H1 (cell line): Measurements from ENCODE around the gene ZNF408. TPM values are rescaled to one million over a fixed set of nuclear protein-coding genes. Genes with fewer than 3 reads are reported as not detected.

Source experiments
- CTCF ChIA-PET: fragments of 300-600 bp; sonication (Branson Sonifier 250); formaldehyde crosslinking; loops from one replicate; lab custom pipeline; 2021; ENCODE audit not compliant: partially characterized antibody; lab: Charles Lee
- POLR2A ChIA-PET: fragments of 300-600 bp; sonication (Branson Sonifier 250); formaldehyde crosslinking; loops from one replicate; lab custom pipeline; 2021; ENCODE audit warnings: inconsistent platforms; ENCODE audit not compliant: partially characterized antibody; lab: Charles Lee
- DNase-seq, 2 experiments: peaks; one replicate each; pipeline versions ENCODE4 v3.0.0 to v3.0.0-alpha.2; 2010 to 2022; ENCODE audit warnings: low spot score in 2 of 2, low read depth in 1 of 2, mixed read lengths in 1 of 2
- FAIRE-seq: peaks from 2 replicates; lab custom pipeline; 2011; peaks lifted over from hg19 to GRCh38; lab: Jason Lieb, UNC
- H2AFZ ChIP-seq: 2 replicates; pipeline ENCODE4 v1.8.1; 2012; ENCODE audit warnings: low read length, inconsistent platforms
- H2AK5ac ChIP-seq: 2 replicates; pipeline ENCODE4 v1.6.1; 2013; ENCODE audit warnings: low read depth, low read length
- H2BK120ac ChIP-seq: replicated peaks from 2 replicates; pipeline ENCODE3; 2013; ENCODE audit warnings: low read depth, low read length, inconsistent platforms
- H2BK12ac ChIP-seq: 2 replicates; pipeline ENCODE4 v1.6.1; 2013; ENCODE audit warnings: low read depth, low read length
- H2BK15ac ChIP-seq: 2 replicates; pipeline ENCODE4 v1.6.1; 2013; ENCODE audit warnings: low read length
- H2BK20ac ChIP-seq: 2 replicates; pipeline ENCODE4 v1.6.1; 2013; ENCODE audit warnings: low read length
- H2BK5ac ChIP-seq: 2 replicates; pipeline ENCODE4 v1.6.1; 2013; ENCODE audit warnings: low read depth, low read length
- H3K14ac ChIP-seq: 2 replicates; pipeline ENCODE4 v1.6.1; 2013; ENCODE audit warnings: inconsistent platforms; ENCODE audit not compliant: insufficient read length
- H3K18ac ChIP-seq: 2 replicates; pipeline ENCODE4 v1.6.1; 2013; ENCODE audit warnings: low read length; ENCODE audit errors: extremely low read depth
- H3K23ac ChIP-seq: 2 replicates; pipeline ENCODE4 v1.6.1; 2013; ENCODE audit warnings: inconsistent platforms; ENCODE audit not compliant: insufficient read length
- H3K23me2 ChIP-seq: 2 replicates; pipeline ENCODE4 v1.6.1; 2013; ENCODE audit warnings: low read depth, low read length
- H3K27ac ChIP-seq: 2 replicates; pipeline ENCODE4 v1.6.1; 2011; ENCODE audit warnings: low read depth, low read length, inconsistent platforms
- H3K27me3 ChIP-seq, 4 experiments: replicated peaks in 1 of 4; 1 replicate in 1 of 4; 2 replicates in 3 of 4; pipeline versions ENCODE4 v1.6.1 to v1.8.1; 2011 to 2013; ENCODE audit warnings: low read length in 3 of 4, mild to moderate bottlenecking in 3 of 4, inconsistent platforms in 2 of 4, mixed read lengths in 2 of 4, moderate library complexity in 1 of 4; ENCODE audit not compliant: control insufficient read depth in 3 of 4, insufficient read depth in 3 of 4; ENCODE audit errors: extremely low read depth in 1 of 4
- H3K36me3 ChIP-seq, 4 experiments: 2 replicates each; pipeline versions ENCODE4 v1.6.1 to v1.8.1; 2011 to 2013; ENCODE audit warnings: mild to moderate bottlenecking in 4 of 4, low read length in 3 of 4, moderate library complexity in 2 of 4, control low read depth in 1 of 4, inconsistent platforms in 1 of 4; ENCODE audit not compliant: insufficient read depth in 4 of 4, control insufficient read depth in 2 of 4
- H3K4ac ChIP-seq: replicated peaks from 2 replicates; pipeline ENCODE3; 2013; ENCODE audit warnings: low read length, low read depth, mixed read lengths, inconsistent platforms; ENCODE audit not compliant: insufficient read length
- H3K4me1 ChIP-seq, 4 experiments: replicated peaks in 1 of 4; 1 replicate in 1 of 4; 2 replicates in 3 of 4; pipeline versions ENCODE4 v1.6.1 to v1.8.1; 2011 to 2013; ENCODE audit warnings: low read length in 3 of 4, inconsistent platforms in 2 of 4, mixed read lengths in 1 of 4; ENCODE audit not compliant: insufficient read depth in 4 of 4, control insufficient read depth in 3 of 4
- H3K4me2 ChIP-seq, 2 experiments: 2 replicates each; pipeline versions ENCODE4 v1.6.1 to v1.8.1; 2011 to 2013; ENCODE audit warnings: low read depth in 2 of 2, low read length in 2 of 2, control low read depth in 1 of 2, inconsistent platforms in 1 of 2, mild to moderate bottlenecking in 1 of 2; ENCODE audit not compliant: insufficient read depth in 1 of 2
- H3K4me3 ChIP-seq, 4 experiments: fragments of 200-600, 300-600 bp in 1 of 4; sonication (generic), shearing (Covaris generic), sonication (Bioruptor Twin) in 1 of 4; 2 replicates each; pipeline versions ENCODE4 v1.5.1 to v1.8.1; 2011 to 2016; ENCODE audit warnings: low read length in 4 of 4, low read depth in 3 of 4, control low read depth in 2 of 4, inconsistent platforms in 2 of 4, mild to moderate bottlenecking in 2 of 4, mixed read lengths in 1 of 4, moderate library complexity in 1 of 4; ENCODE audit not compliant: insufficient read depth in 2 of 4; ENCODE audit errors: extremely low read depth in 1 of 4
- H3K56ac ChIP-seq: replicated peaks from 2 replicates; pipeline ENCODE3; 2013; ENCODE audit warnings: low read depth, mild to moderate bottlenecking, mixed read lengths, low read length, inconsistent platforms; ENCODE audit not compliant: insufficient read length
- H3K79me1 ChIP-seq: 2 replicates; pipeline ENCODE4 v1.6.1; 2013; ENCODE audit warnings: low read depth, low read length, control low read depth
- H3K79me2 ChIP-seq, 2 experiments: 2 replicates each; pipeline versions ENCODE4 v1.6.1 to v1.8.1; 2012 to 2013; ENCODE audit warnings: low read length in 2 of 2, mild to moderate bottlenecking in 2 of 2, inconsistent platforms in 1 of 2; ENCODE audit not compliant: insufficient read depth in 2 of 2, control insufficient read depth in 1 of 2
- H3K9ac ChIP-seq, 4 experiments: replicated peaks in 1 of 4; 1 replicate in 1 of 4; 2 replicates in 3 of 4; pipeline versions ENCODE4 v1.6.1 to v1.8.1; 2011 to 2013; ENCODE audit warnings: low read depth in 3 of 4, low read length in 3 of 4, control low read depth in 2 of 4, mild to moderate bottlenecking in 2 of 4, moderate library complexity in 2 of 4, inconsistent platforms in 1 of 4; ENCODE audit errors: extremely low read depth in 1 of 4
- H3K9me3 ChIP-seq, 2 experiments: 2 replicates each; pipeline versions ENCODE4 v1.6.1 to v1.8.1; 2012 to 2013; ENCODE audit warnings: mild to moderate bottlenecking in 2 of 2, moderate library complexity in 2 of 2, control low read depth in 1 of 2, inconsistent platforms in 1 of 2, low read depth in 1 of 2, low read length in 1 of 2, mixed read lengths in 1 of 2; ENCODE audit not compliant: insufficient read depth in 2 of 2
- H4K20me1 ChIP-seq, 2 experiments: replicated peaks in 1 of 2; 2 replicates each; pipeline versions ENCODE3 to v1.8.1; 2011 to 2013; ENCODE audit warnings: inconsistent platforms in 2 of 2, low read length in 2 of 2, mild to moderate bottlenecking in 1 of 2; ENCODE audit not compliant: insufficient read depth in 2 of 2, control insufficient read depth in 1 of 2
- H4K5ac ChIP-seq: 2 replicates; pipeline ENCODE4 v1.6.1; 2013; ENCODE audit warnings: low read length, low read depth, mixed read lengths, inconsistent platforms; ENCODE audit not compliant: insufficient read length
- H4K8ac ChIP-seq: 2 replicates; pipeline ENCODE4 v1.8.0; 2013; ENCODE audit warnings: mild to moderate bottlenecking, moderate library complexity, low read length, inconsistent platforms; ENCODE audit not compliant: insufficient read depth; ENCODE audit errors: extremely low read depth
- H4K91ac ChIP-seq: replicated peaks from 2 replicates; pipeline ENCODE3; 2013; ENCODE audit warnings: low read length, mixed read lengths, inconsistent platforms; ENCODE audit not compliant: insufficient read length
- CTBP2 ChIP-seq: IDR thresholded peaks from 2 replicates; pipeline ENCODE4 v1.7.0; 2011; ENCODE audit warnings: borderline replicate concordance, mild to moderate bottlenecking, moderate library complexity, mixed read lengths, low read length; ENCODE audit not compliant: insufficient read depth, insufficient read length
- EZH2 ChIP-seq: fragments of 200-600 bp; sonication (generic); IDR thresholded peaks from 2 replicates; pipeline ENCODE4 v1.7.1; 2012; ENCODE audit warnings: low read depth, mild to moderate bottlenecking, moderate library complexity, low read length, inconsistent platforms; ENCODE audit not compliant: severe bottlenecking
- NRF1 ChIP-seq: IDR thresholded peaks from 2 replicates; pipeline ENCODE4 v1.6.1; 2011; ENCODE audit warnings: mild to moderate bottlenecking, low read depth, low read length, improper control_type of control experiment
- POU5F1 ChIP-seq: IDR thresholded peaks from 2 replicates; pipeline ENCODE4 v1.6.1; 2011; ENCODE audit warnings: low read depth, mild to moderate bottlenecking, low read length, moderate library complexity
- SUZ12 ChIP-seq: fragments of 200-600 bp; sonication (generic); IDR thresholded peaks from 2 replicates; pipeline ENCODE4 v1.6.1; 2012; ENCODE audit warnings: mild to moderate bottlenecking, inconsistent platforms, low read length, moderate library complexity, mixed read lengths
- WGBS, 2 experiments: shearing (Covaris generic) in 1 of 2; methylation state at CpG; one replicate each; pipeline versions ENCODE4 v1.1.6 to v1.1.7; 2013 to 2015; ENCODE audit warnings: low lambda C conversion rate in 2 of 2, mixed read lengths in 2 of 2, inconsistent platforms in 1 of 2, low coverage in 1 of 2, missing lambda C conversion rate in 1 of 2; ENCODE audit not compliant: insufficient replicate concordance in 2 of 2, insufficient coverage in 1 of 2, insufficient read length in 1 of 2; ENCODE audit errors: extremely low coverage in 1 of 2, missing lambda C conversion rate in 1 of 2; 5-methylcytosine and 5-hydroxymethylcytosine counted together
- polyA plus RNA-seq, 7 experiments: library from polyadenylated mRNA; depleted of rRNA in 3 of 7; stranded (reverse) in 5 of 7; unstranded in 2 of 7; fragments of >200 nt in 5 of 7; fragments of 200-250 nt in 2 of 7; gene quantifications; 1 replicate in 5 of 7; 2 replicates in 1 of 7; 4 replicates in 1 of 7; pipeline versions ENCODE4 v1.2.1 to v1.2.3, GENCODE V29; 2011 to 2013; ENCODE audit warnings: missing spikeins in 2 of 7, mixed read lengths in 2 of 7
- total RNA-seq: library from RNA; stranded (reverse); fragmentation: NEBNext Ultra II Directional; extraction: Animal tissue kit (Norgen Biotek cat#: 25700); gene quantifications from 2 replicates; pipeline ENCODE4 v1.2.1, GENCODE V29; 2021

ZNF408 gene
- total and polyA plus RNA-seq, 2 of the 8 experiments (the other 6 are each of a cell fraction or from before 2014, with no cell fraction given): 10.7 to 11.0 TPM

DNA sequence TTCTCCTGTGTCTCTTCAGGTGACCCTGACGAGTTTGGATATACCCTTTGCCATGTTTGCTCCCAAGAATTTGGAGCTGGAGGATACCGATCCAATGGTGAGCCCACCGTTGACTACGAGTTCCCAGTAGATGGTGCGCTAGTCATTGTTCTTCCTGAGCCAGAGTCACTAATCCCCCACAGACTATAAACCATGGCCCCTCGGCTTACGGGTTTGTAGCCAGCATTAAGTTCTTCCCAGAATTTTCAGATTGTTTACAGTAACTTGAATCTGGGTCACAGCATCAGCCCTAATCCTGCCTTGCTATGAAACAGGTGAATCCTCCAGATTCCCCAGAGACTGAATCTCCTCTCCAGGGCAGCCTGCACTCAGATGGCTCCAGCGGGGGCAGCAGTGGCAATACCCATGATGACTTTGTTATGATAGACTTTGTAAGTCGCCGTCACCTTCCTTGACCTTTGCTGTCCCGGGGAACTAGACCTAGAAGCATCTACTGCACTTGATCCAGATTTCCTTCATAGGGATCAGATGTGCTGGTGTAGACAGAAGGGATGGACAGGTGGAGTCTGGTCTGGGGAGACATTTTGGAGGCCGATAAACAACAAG lies 32.2 kb upstream of the ZNF408 start:
- Histone ChIP-seq H2BK15ac (no peak overlapping the region), H3K9me3 (no peaks in the 10 kb centered on the region), H2BK12ac (no peak overlapping the region), H3K4ac (no peak overlapping the region), H2BK120ac (no peak overlapping the region), H4K8ac (no peak overlapping the region), H3K23ac (no peak overlapping the region), H3K56ac (no peak overlapping the region), H3K14ac (no peak overlapping the region), H4K20me1 (peaks cover 2 to 3% of the 10 kb centered on the region in 2 experiments), H2AFZ (no peak overlapping the region), H3K27ac (no peak overlapping the region), H3K18ac (no peak overlapping the region), H4K91ac (no peak overlapping the region), H3K79me1 (no peaks in the 10 kb centered on the region), H2BK5ac (no peak overlapping the region), H3K4me2 (no peak overlapping the region), H3K4me3 (no peak overlapping the region), H3K4me1 (0 out of 7 replicates have a peak, but pooled peaks cover 0 to under 1% (median 0%) of the 10 kb centered on the region in 4 experiments), H4K5ac (no peak overlapping the region), H3K27me3 (no peaks in the 10 kb centered on the region), H3K79me2 (no peaks in the 10 kb centered on the region), H3K23me2 (no peaks in the 10 kb centered on the region), H3K9ac (no peak overlapping the region), H3K36me3 (peaks cover 18 to 55% (median 53%) of the 10 kb centered on the region in 4 experiments), H2AK5ac (no peak overlapping the region), H2BK20ac (no peak overlapping the region)
- DNase-seq (no peak), FAIRE-seq (no peak)
- 88% methylated on average over 12 of the region's 12 CpGs; no CpG with 5 or more reads in 1 of the 2 experiments for WGBS, 2 experiments
- ChIA-PET CTCF (interaction anchor here (0.6 to 2.8 kb wide), 7 partner anchors 9 to 121 kb away, joined by 3 to 36 read pairs (median 3); no protein-coding TSS in a partner anchor), POLR2A (no interaction called here)
- no peak for TF ChIP-seq NRF1
- TF ChIP-seq SUZ12: no peak
- no peak for TF ChIP-seq CTBP2
- no peak for TF ChIP-seq POU5F1
- TF ChIP-seq EZH2: no peak
